Measurements from ENCODE around the gene TLE5.
"Not testable (repeated sequence)": the region's sequence is repeated elsewhere in the genome, so short reads cannot be mapped to it uniquely, and the experiment has no call there.

TLE5 gene

DNA sequence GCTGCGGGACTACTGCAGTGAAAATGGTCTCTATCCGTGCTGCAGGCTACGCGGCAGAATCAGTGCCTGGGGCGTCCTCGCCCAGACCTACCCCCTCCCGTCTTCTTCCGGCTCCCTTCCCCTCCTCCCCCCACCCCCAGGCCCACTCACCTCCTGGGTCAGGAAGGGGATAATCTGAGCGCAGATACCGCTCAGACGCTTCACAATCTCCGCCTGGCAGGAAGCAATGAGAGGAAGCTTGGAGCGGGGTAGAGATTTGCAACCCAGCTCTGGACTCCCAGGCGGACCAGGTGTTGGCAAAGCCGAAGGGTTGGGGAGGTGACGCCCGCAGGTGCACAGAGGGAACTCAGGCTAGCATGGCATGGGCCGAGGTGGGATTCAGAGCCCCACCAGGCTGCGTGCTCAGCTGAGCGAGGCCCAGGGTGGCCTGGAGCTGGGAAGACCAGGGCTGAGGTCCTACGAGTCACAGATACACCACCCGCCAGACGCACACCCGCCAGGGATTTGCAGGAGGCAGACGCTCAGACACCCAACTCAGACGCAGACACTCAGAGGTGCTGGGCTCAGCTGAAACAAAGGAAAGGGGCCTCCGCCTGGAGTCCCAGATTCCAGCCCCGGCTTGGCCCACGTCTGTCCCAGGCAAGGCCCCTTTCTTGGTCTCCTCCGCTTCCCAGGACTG lies 37.3 kb downstream of the TLE5 start:
- Mint-ChIP-seq H3K4me1 (peaks cover 12% of the 10 kb centered on the region), H3K9me3 (no peaks in the 10 kb centered on the region), H3K27ac (no peak overlapping the region), H3K36me3 (no peaks in the 10 kb centered on the region), H3K4me3 (no peak overlapping the region), H3K27me3 (peaks cover 24% of the 10 kb centered on the region)
- ATAC-seq (ENCODE audit: low read depth) (peak; percentile 31), DNase-seq (ENCODE audit: low spot score in 2 of 2) (no peak)

DNA sequence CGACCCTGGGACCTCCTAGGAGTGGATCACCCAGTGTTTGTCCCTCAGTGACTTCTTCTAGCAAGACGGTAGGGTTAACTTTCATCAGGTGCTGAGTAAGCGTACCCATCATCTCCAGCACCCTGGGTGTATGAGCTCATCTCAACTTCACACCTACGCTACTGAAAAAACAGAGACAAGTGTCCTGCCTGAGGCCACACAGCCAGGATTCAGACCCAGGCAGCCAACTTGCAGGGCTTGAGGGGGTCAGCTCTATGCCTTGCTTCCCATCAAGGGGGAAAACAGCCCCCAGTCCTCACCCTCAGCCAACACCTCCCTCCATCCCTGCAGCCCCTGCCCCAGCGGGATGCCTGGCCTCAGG lies 37.8 kb downstream of the TLE5 start:
- no peaks in the 10 kb centered on the region for H3K36me3 Mint-ChIP-seq
- peaks cover 10% of the 10 kb centered on the region for H3K4me1 Mint-ChIP-seq
- no peaks in the 10 kb centered on the region for H3K9me3 Mint-ChIP-seq
- no peak for ATAC-seq (ENCODE audit: low read depth)
- H3K27me3 Mint-ChIP-seq, result peaks cover 24% of the 10 kb centered on the region
- H3K27ac Mint-ChIP-seq, result no peak overlapping the region
- no peak overlapping the region for H3K4me3 Mint-ChIP-seq
- DNase-seq (ENCODE audit: low spot score in 2 of 2), result no peak

DNA sequence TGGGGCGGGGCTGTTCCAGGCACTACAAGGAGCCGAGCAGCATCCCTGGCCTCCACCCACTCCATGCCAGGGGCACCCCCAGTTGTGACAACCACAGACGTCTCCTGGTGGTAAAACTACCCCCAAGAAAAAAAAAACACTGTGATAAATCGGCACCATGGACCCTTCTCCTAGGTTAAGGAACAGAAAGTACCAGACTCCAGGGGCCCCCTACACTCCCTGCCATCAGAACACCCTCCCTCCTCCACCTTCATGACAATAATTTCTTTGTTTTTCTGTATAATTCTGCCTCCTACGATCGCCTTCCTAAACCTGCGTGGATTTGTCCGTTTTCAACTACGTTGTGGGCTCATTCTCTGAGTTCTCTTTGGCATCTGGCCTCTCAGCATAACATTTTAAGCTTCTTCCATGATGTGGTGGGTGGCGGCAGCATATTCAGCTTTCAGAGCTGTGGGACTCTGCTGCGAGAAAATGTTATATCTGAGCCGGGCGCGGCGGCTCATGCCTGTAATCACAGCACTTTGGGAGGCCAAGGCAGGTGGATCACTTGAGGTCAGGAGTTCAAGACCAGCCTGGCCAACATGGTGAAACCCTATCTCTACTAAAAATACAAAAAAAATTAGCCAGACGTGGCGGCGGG lies 41.9 kb downstream of the TLE5 start:
- no peak for ATAC-seq (ENCODE audit: low read depth)
- peaks cover 7% of the 10 kb centered on the region for H3K4me1 Mint-ChIP-seq

DNA sequence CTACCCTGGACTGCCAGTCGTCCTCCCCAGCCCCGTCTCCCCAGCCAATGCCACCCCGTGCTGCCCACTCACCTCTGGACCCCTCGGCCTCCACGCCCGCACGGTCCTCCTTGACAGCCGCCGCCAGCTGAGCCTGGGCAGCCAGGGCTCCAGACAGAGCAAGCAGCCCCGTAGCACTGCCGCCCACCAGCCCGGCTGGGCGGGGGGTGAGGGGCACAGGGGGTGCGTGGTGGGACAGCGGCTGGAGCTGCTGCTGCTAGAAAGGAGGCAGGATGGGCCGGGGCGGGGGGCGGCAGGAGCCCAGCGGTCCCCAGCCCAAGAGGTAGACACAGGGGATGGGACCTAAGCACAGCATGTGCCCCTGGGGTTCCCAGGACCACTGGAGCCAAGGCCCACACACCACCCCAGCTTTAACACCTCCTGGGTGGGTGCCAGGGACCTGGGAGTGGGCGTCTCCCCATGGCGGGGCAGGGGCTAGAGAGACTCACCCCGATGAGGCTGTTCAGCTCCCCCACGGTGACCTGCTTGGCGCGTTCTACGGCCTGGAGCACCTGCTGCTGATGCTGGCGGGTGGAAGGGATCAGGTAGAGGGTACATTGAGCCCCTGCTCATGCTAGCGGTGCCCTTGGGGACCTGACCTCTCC lies 43.0 kb downstream of the TLE5 start:
- no peaks in the 10 kb centered on the region for H3K9me3 Mint-ChIP-seq
- DNase-seq (ENCODE audit: low spot score in 2 of 2) (no peak), ATAC-seq (ENCODE audit: low read depth) (no peak)
- H3K27ac Mint-ChIP-seq, result no peak overlapping the region
- no peak overlapping the region for H3K4me3 Mint-ChIP-seq
- H3K36me3 Mint-ChIP-seq, result no peaks in the 10 kb centered on the region
- peaks cover 14% of the 10 kb centered on the region for H3K27me3 Mint-ChIP-seq
- no peaks in the 10 kb centered on the region for H3K4me1 Mint-ChIP-seq

More for the DNA sequence above, 41.9 kb downstream of the TLE5 start:
- H3K9me3 Mint-ChIP-seq, result no peaks in the 10 kb centered on the region
- DNase-seq (ENCODE audit: low spot score in 2 of 2), result no peak
- H3K27me3 Mint-ChIP-seq, result peaks cover 17% of the 10 kb centered on the region
- no peak overlapping the region for H3K4me3 Mint-ChIP-seq
- no peaks in the 10 kb centered on the region for H3K36me3 Mint-ChIP-seq
- no peak overlapping the region for H3K27ac Mint-ChIP-seq

DNA sequence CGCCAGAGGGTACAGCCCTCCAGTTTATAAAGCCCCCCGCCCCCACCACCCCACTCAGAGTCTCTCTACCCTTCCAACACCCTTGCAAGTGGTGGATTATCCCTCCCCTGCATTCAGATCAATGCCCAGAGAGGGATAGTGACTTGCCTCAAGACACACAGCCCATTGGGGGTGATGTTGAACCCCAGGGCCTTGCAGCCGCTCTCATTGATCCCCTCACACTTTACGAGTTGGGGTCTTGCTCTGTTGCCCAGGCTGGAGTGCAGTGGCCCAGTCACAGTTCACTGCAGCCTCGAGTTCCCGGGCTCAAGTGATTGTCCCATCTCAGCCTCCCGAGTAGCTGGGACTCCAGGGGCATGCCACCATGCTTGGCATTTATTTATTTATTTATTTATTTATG lies 44.4 kb downstream of the TLE5 start:
- Mint-ChIP-seq H3K27me3 (peaks cover 6% of the 10 kb centered on the region), H3K4me1 (no peaks in the 10 kb centered on the region)

DNA sequence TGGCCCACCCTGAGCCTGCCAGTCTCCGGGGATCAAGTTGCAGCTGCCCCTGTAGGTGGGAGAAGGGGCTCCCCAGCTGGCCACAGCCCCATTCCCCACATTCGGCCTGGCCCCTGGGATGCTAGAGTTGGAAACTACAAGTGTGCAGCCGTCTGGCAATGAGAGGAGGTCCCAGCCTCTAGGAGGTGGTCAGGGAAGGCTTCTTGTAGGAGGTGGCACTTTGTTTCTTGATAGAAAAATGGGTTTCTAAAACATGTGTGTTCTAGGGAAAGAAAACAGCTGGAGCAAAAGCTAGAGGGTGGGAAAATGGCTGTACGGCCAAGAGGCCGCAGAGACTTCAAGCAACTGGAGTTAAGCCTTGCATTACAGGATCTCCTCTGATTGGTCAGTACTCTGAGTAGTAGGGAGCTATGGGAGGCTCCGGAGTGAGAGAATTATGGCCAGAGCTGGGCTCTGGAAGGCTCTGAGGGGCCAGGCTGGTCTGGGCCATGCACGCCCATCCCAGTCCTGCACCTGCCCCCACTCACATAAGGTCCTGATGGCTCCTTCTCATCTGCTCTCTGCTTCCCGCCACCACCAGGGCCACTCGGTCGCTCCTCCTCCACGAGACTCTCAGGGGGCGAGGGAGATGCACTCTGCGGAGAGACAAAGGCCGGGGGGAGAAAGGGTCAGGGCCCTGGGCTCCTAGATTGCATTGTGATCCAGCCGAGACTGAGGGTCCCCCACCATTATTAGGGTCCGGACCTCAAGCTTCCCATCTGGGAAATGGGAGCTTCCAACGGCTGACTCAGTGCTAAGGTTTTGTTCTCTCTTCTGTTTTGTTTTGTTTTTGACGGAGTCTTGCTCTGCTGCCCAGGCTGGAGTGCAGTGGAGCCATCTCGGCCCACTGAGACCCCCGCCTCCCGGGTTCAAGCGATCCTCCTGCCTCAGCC lies 46.9 kb downstream of the TLE5 start:
- DNase-seq (ENCODE audit: low spot score in 2 of 2) (no peak), ATAC-seq (ENCODE audit: low read depth) (no peak)
- no peaks in the 10 kb centered on the region for H3K9me3 Mint-ChIP-seq
- no peaks in the 10 kb centered on the region for H3K36me3 Mint-ChIP-seq
- no peaks in the 10 kb centered on the region for H3K4me1 Mint-ChIP-seq
- H3K4me3 Mint-ChIP-seq, result no peak overlapping the region
- no peak overlapping the region for H3K27ac Mint-ChIP-seq
- peaks cover 6% of the 10 kb centered on the region for H3K27me3 Mint-ChIP-seq

More for the DNA sequence above, 44.4 kb downstream of the TLE5 start:
- no peaks in the 10 kb centered on the region for H3K9me3 Mint-ChIP-seq
- no peak for DNase-seq (ENCODE audit: low spot score in 2 of 2)
- no peak for ATAC-seq (ENCODE audit: low read depth)
- H3K36me3 Mint-ChIP-seq, result no peaks in the 10 kb centered on the region
- H3K4me3 Mint-ChIP-seq, result no peak overlapping the region
- H3K27ac Mint-ChIP-seq, result no peak overlapping the region

DNA sequence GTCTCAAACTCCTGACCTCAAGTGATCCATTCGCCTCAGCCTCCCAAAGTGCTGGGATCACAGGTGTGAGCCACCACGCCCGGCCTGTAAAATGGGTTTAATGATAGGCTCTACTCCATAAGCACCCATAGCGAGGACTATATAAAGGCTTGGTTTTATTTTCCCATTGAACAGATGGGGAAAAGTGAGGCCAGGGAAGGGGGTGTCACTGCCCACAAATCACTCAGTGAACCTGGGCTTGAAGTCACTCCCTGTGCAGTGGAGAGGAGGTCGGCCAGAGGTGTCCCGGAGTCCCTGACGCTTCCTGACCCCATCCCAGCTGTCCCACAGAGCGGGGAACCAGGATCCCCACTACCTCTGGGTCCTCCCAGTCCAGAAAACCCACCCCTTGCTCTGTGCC lies 48.2 kb downstream of the TLE5 start:
- H3K9me3 Mint-ChIP-seq, result no peaks in the 10 kb centered on the region
- peaks cover 6% of the 10 kb centered on the region for H3K27me3 Mint-ChIP-seq
- DNase-seq (ENCODE audit: low spot score in 2 of 2) (no peak), ATAC-seq (ENCODE audit: low read depth) (no peak)
- no peak overlapping the region for H3K4me3 Mint-ChIP-seq
- H3K27ac Mint-ChIP-seq, result no peak overlapping the region
- no peaks in the 10 kb centered on the region for H3K4me1 Mint-ChIP-seq
- H3K36me3 Mint-ChIP-seq, result no peaks in the 10 kb centered on the region

DNA sequence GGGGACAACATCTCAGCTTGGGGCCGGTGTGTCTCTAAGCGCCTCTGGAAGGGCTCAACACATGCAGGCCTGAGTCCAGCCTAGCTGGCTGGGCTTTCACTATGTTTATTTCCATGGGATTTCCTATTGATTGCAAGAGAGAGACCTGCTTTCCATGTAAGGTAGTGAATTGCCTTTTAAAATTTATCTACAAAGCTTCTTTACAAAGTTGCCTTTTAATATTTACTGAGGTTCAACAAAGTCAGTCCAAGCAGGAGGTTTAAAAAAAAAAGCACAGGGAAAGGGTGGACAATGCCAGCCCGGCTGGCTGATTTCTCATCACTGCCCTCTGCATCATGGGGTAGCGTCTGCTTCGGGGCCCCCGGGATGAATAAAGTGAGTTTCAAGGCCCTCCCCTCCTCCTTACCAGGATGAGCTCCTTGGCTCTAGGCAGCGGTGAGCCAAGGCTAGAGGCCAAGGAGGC lies 49.0 kb downstream of the TLE5 start:
- DNase-seq (ENCODE audit: low spot score in 2 of 2), result no peak
- Mint-ChIP-seq H3K9me3 (no peaks in the 10 kb centered on the region), H3K27me3 (peaks cover 6% of the 10 kb centered on the region), H3K4me1 (no peaks in the 10 kb centered on the region), H3K36me3 (no peaks in the 10 kb centered on the region), H3K4me3 (no peak overlapping the region), H3K27ac (no peak overlapping the region)
- no peak for ATAC-seq (ENCODE audit: low read depth)

DNA sequence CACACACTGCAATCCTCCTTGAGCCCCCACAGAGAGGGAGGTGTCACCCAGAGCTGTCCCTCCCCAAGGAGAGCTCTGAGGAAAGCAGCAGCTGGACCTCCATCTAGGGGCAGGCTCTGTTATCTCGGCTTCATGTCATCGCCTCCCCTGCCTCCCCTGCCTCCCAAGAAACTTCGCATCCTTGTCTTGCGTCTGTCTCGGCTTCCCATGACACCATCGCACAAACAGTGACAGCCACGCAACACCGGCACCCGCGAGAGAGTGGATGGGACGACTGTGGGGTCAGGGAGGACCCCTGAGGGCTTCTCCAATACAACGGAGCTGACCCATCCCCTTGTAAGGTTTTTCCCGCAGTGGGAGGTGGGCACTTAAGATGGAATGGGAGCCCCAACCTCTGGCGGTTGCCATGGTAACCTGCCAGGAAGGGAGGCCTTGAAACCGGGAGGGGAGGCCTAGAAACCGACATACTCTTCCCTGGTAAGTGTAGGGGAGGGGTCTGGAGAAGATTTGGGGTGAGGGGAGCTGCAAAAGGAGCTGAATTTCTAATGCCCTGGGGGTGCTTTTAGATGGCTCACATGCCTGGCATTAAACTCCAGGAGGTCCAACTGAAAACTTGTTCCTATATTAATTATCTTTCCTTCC lies 49.6 kb downstream of the TLE5 start:
- H3K27me3 Mint-ChIP-seq, result peaks cover 6% of the 10 kb centered on the region
- H3K4me3 Mint-ChIP-seq, result no peak overlapping the region
- no peaks in the 10 kb centered on the region for H3K36me3 Mint-ChIP-seq
- H3K4me1 Mint-ChIP-seq, result no peaks in the 10 kb centered on the region
- no peak for ATAC-seq (ENCODE audit: low read depth)
- DNase-seq (ENCODE audit: low spot score in 2 of 2), result no peak
- no peaks in the 10 kb centered on the region for H3K9me3 Mint-ChIP-seq
- H3K27ac Mint-ChIP-seq, result no peak overlapping the region

DNA sequence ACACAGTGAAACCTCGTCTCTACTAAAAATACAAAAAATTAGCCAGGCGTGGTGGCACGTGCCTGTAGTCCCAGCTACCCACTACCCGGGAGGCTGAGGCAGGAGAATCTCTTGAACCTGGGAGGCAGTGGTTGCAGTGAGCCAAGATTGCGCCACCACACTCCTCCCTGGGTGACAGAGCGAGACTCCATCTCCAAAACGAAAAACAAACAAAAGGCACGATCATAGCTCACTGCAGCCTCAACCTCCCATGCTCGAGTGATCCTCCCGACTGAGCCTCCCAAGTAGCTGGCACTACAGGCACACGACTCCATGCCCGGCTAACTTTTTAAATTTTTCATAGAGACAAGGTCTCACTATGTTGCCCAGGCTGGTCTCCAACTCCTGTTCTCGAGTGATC lies 50.2 kb downstream of the TLE5 start:
- not testable (repeated sequence) for H3K4me3 Mint-ChIP-seq; ATAC-seq (ENCODE audit: low read depth); H3K36me3 Mint-ChIP-seq; H3K27me3 Mint-ChIP-seq; DNase-seq (ENCODE audit: low spot score in 2 of 2); H3K27ac Mint-ChIP-seq; H3K9me3 Mint-ChIP-seq; H3K4me1 Mint-ChIP-seq

DNA sequence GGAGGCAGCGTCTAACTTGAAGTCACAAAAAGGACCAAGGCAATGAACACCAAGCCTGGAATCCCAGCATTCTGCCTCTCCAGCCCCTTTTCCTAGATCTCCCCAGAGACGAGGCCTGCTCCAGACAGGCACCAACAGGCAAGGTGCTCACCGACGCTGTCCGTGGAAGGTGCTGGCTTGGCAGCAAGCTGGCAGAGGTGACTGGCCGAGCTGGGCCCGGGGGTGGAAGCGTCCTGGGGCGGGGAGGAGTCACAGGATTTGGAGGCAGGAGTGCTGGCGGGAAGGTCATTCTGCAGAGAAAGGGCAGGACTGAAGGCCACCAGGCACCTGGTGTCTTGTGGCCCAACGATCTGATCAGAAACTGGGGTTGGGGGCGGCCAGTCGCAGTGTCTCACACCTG lies 51.4 kb downstream of the TLE5 start:
- no peak overlapping the region for H3K4me3 Mint-ChIP-seq
- ATAC-seq (ENCODE audit: low read depth), result no peak
- no peak for DNase-seq (ENCODE audit: low spot score in 2 of 2)
- no peaks in the 10 kb centered on the region for H3K36me3 Mint-ChIP-seq
- no peaks in the 10 kb centered on the region for H3K9me3 Mint-ChIP-seq
- H3K4me1 Mint-ChIP-seq, result no peaks in the 10 kb centered on the region
- H3K27me3 Mint-ChIP-seq, result peaks cover 6% of the 10 kb centered on the region
- H3K27ac Mint-ChIP-seq, result no peak overlapping the region

DNA sequence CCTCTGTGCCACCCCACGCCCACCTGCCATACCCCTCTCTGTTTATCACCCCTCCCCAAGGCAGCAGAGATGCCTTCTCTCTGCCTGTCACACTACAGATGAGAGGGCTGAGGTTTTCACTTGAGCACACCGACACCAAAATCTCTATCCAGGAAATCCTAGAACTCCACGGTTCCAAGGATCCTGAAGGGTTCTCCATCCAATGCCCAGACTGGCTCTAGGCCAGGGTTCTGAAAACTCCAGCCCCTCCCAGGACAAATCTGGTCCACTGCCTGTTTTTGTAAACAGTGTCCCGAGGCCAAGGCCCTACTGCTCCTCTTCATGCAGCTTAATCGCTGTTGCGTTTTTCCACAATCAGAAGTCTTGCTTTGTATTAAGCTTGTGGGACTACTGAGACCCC lies 53.3 kb downstream of the TLE5 start:
- ATAC-seq (ENCODE audit: low read depth) (no peak), DNase-seq (ENCODE audit: low spot score in 2 of 2) (no peak)
- Mint-ChIP-seq H3K27ac (no peak overlapping the region), H3K27me3 (peaks cover 6% of the 10 kb centered on the region), H3K4me3 (no peak overlapping the region), H3K4me1 (no peaks in the 10 kb centered on the region), H3K36me3 (no peaks in the 10 kb centered on the region), H3K9me3 (no peaks in the 10 kb centered on the region)

DNA sequence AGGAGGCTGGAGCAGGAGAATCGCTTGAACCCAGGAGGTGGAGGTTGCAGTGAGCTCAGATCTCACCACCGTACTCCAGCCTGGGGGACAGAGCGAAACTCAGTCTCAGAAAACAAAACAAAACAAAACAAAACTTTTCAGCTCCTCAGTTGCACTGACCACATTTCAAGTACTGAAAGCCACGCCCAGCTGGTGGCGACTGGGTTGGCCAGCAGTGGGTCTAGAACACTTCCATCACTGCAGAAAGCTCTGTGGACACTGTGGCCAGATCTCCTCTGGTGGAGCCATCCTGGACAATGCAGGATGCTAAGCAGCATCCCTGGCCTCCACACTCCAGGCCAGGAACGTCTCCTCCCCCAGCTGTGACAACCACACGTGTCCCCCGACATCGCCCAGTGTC lies 54.3 kb downstream of the TLE5 start:
- Mint-ChIP-seq H3K4me3 (no peak overlapping the region), H3K27me3 (peaks cover 6% of the 10 kb centered on the region), H3K4me1 (no peaks in the 10 kb centered on the region), H3K36me3 (no peaks in the 10 kb centered on the region), H3K9me3 (no peaks in the 10 kb centered on the region), H3K27ac (no peak overlapping the region)
- DNase-seq (ENCODE audit: low spot score in 2 of 2) (no peak), ATAC-seq (ENCODE audit: low read depth) (no peak)
